Upper lobe of right lung (tissue), 1 donor: Measurements from ENCODE around the gene GOT1. TPM values are rescaled to one million over a fixed set of nuclear protein-coding genes. Genes with fewer than 3 reads are reported as not detected.

Experiments
- ATAC-seq: fragments of 200-7000 bp; cut with Tn5 transposase; one replicate; pipeline ENCODE4 v1.9.1; 2020; ENCODE audit warnings: mild to moderate bottlenecking, moderate library complexity
- DNase-seq: peaks from one replicate; pipeline ENCODE4 v3.0.0-alpha.2; 2020
- H3K27ac ChIP-seq: fragments of 200-600 bp; one replicate; pipeline ENCODE4 v1.8.0; 2022
- H3K27me3 ChIP-seq: fragments of 200-600 bp; one replicate; pipeline ENCODE4 v1.8.0; 2022; ENCODE audit warnings: mild to moderate bottlenecking
- H3K36me3 ChIP-seq: fragments of 200-600 bp; one replicate; pipeline ENCODE4 v1.8.0; 2022
- H3K4me1 ChIP-seq: fragments of 200-600 bp; one replicate; pipeline ENCODE4 v1.8.0; 2022
- H3K4me3 ChIP-seq: fragments of 200-600 bp; one replicate; pipeline ENCODE4 v1.8.0; 2022; ENCODE audit warnings: mild to moderate bottlenecking
- H3K9me3 ChIP-seq: fragments of 200-600 bp; one replicate; pipeline ENCODE4 v1.8.0; 2022
- CTCF ChIP-seq: fragments of 200-600 bp; IDR thresholded peaks from one replicate; pipeline ENCODE4 v1.8.0; 2022; ENCODE audit warnings: antibody characterized with exemption
- intact Hi-C: fragments of 100-400 bp; cut with DNase I; formaldehyde crosslinking; loops from one replicate; pipeline ENCODE4 v1.11.0; 2022
- total RNA-seq: library from RNA; stranded (reverse); fragmentation: NEBNext Ultra II Directional; extraction: Animal tissue kit (Norgen Biotek cat#: 25700); gene quantifications from one replicate; pipeline ENCODE4 v1.2.1, GENCODE V29; 2021
- donor health status: DM: no; HTN: yes; CAD: no; lungs with severe emphysema.

GOT1 gene
- total RNA-seq, 1 donor from 2014 or later: 25.0 TPM

GRCh38 chr10:99369126-99369525 is 61.3 kb downstream of the GOT1 start:
- no peak overlapping the region for H3K27ac ChIP-seq
- H3K4me3 ChIP-seq: no peak overlapping the region
- H3K9me3 ChIP-seq: no peaks in the 10 kb centered on the region
- no peaks in the 10 kb centered on the region for H3K4me1 ChIP-seq
- no peaks in the 10 kb centered on the region for H3K36me3 ChIP-seq
- H3K27me3 ChIP-seq: peaks cover 10% of the 10 kb centered on the region
- DNase-seq (no peak), ATAC-seq (no peak)
- intact Hi-C loops: no loop called here
- no peak for TF ChIP-seq CTCF

GRCh38 chr10:99368646-99369045 is 61.8 kb downstream of the GOT1 start:
- Histone ChIP-seq H3K27ac (no peak overlapping the region), H3K4me1 (no peaks in the 10 kb centered on the region), H3K27me3 (peaks cover 10% of the 10 kb centered on the region), H3K36me3 (no peaks in the 10 kb centered on the region), H3K9me3 (no peaks in the 10 kb centered on the region), H3K4me3 (no peak overlapping the region)
- DNase-seq: no peak
- TF ChIP-seq CTCF: no peak
- intact Hi-C loops: no loop called here
- ATAC-seq: no peak

- Histone ChIP-seq H3K9me3 (no peaks in the 10 kb centered on the region), H3K27me3 (peaks cover 10% of the 10 kb centered on the region), H3K4me3 (no peak overlapping the region), H3K4me1 (no peaks in the 10 kb centered on the region), H3K27ac (no peak overlapping the region), H3K36me3 (no peaks in the 10 kb centered on the region)
- ATAC-seq (no peak), DNase-seq (no peak)
- intact Hi-C loops: no loop called here
- no peak for TF ChIP-seq CTCF
Measured at GRCh38 chr10:99366666-99367065, 63.8 kb downstream of the GOT1 start.

- peaks cover 10% of the 10 kb centered on the region for H3K27me3 ChIP-seq
- no peak overlapping the region for H3K27ac ChIP-seq
- intact Hi-C loops: no loop called here
- DNase-seq (no peak), ATAC-seq (no peak)
- no peak overlapping the region for H3K4me3 ChIP-seq
- no peak for TF ChIP-seq CTCF
- H3K9me3 ChIP-seq: no peaks in the 10 kb centered on the region
- no peaks in the 10 kb centered on the region for H3K4me1 ChIP-seq
- no peaks in the 10 kb centered on the region for H3K36me3 ChIP-seq
Measured at GRCh38 chr10:99365736-99366135, 64.7 kb downstream of the GOT1 start.

GRCh38 chr10:99365311-99365710 is 65.1 kb downstream of the GOT1 start:
- H3K27me3 ChIP-seq: peaks cover 10% of the 10 kb centered on the region
- H3K36me3 ChIP-seq: no peaks in the 10 kb centered on the region
- ATAC-seq (no peak), DNase-seq (no peak)
- H3K4me1 ChIP-seq: no peaks in the 10 kb centered on the region
- no peak overlapping the region for H3K27ac ChIP-seq
- H3K4me3 ChIP-seq: no peak overlapping the region
- TF ChIP-seq CTCF: no peak
- H3K9me3 ChIP-seq: no peaks in the 10 kb centered on the region
- intact Hi-C loops: no loop called here

GRCh38 chr10:99364125-99364524 is 66.3 kb downstream of the GOT1 start:
- ATAC-seq (no peak), DNase-seq (no peak)
- intact Hi-C loops: no loop called here
- no peaks in the 10 kb centered on the region for H3K9me3 ChIP-seq
- H3K36me3 ChIP-seq: no peaks in the 10 kb centered on the region
- H3K27ac ChIP-seq: no peak overlapping the region
- no peak for TF ChIP-seq CTCF
- no peaks in the 10 kb centered on the region for H3K4me1 ChIP-seq
- no peak overlapping the region for H3K4me3 ChIP-seq
- no peaks in the 10 kb centered on the region for H3K27me3 ChIP-seq
